CD14-positive monocyte (primary cell): ENCODE results near the gene USP49. TPM values are rescaled to one million over a fixed set of nuclear protein-coding genes. Genes with fewer than 3 reads are reported as not detected.

ENCODE experiments used
- DNase-seq, 3 donors: peaks; one replicate each; pipeline ENCODE4 v3.0.0-alpha.2; 2011 to 2022
- H2AFZ ChIP-seq: 2 replicates; pipeline ENCODE4 v1.6.0; 2012; ENCODE audit warnings: mild to moderate bottlenecking, low read depth, low read length, inconsistent platforms; ENCODE audit not compliant: insufficient read depth, poor library complexity, severe bottlenecking
- H3K27ac ChIP-seq, 2 donors: 1 replicate in 1 of 2; 2 replicates in 1 of 2; pipeline ENCODE4 v1.5.1; 2012 to 2013; ENCODE audit warnings: low read length in 2 of 2, control low read depth in 1 of 2, inconsistent platforms in 1 of 2, low read depth in 1 of 2, mild to moderate bottlenecking in 1 of 2
- H3K27me3 ChIP-seq, 2 donors: one replicate each; pipeline versions ENCODE4 v1.6.0 to v1.6.1; 2011 to 2013; ENCODE audit warnings: low read length in 2 of 2; ENCODE audit not compliant: control insufficient read depth in 2 of 2, insufficient read depth in 2 of 2
- H3K36me3 ChIP-seq, 2 donors: replicated peaks in 1 of 2; 1 replicate in 1 of 2; 2 replicates in 1 of 2; pipeline versions ENCODE4 v1.5.1 to v1.6.1; 2012 to 2013; ENCODE audit warnings: low read length in 2 of 2, control low read depth in 1 of 2, inconsistent platforms in 1 of 2, mild to moderate bottlenecking in 1 of 2; ENCODE audit not compliant: insufficient read depth in 2 of 2, control insufficient read depth in 1 of 2
- H3K4me1 ChIP-seq, 2 donors: 1 replicate in 1 of 2; 2 replicates in 1 of 2; pipeline versions ENCODE4 v1.5.1 to v1.6.1; 2012 to 2013; ENCODE audit warnings: low read length in 2 of 2, control low read depth in 1 of 2, inconsistent platforms in 1 of 2, mild to moderate bottlenecking in 1 of 2, moderate library complexity in 1 of 2; ENCODE audit not compliant: insufficient read depth in 2 of 2, control insufficient read depth in 1 of 2
- H3K4me2 ChIP-seq: replicated peaks from 2 replicates; pipeline ENCODE3; 2012; ENCODE audit warnings: low read length, moderate library complexity, mild to moderate bottlenecking; ENCODE audit not compliant: poor library complexity, severe bottlenecking; ENCODE audit errors: extremely low read depth
- H3K4me3 ChIP-seq, 3 experiments: fragments of 200-600 bp in 1 of 3; sonication (generic) in 1 of 3; replicated peaks in 1 of 3; 1 replicate in 2 of 3; 2 replicates in 1 of 3; pipeline ENCODE4 v1.5.1; 2011 to 2013; ENCODE audit warnings: low read length in 3 of 3, mild to moderate bottlenecking in 3 of 3, control low read depth in 2 of 3, low read depth in 2 of 3, inconsistent platforms in 1 of 3, moderate library complexity in 1 of 3
- H3K79me2 ChIP-seq: 2 replicates; pipeline ENCODE4 v1.6.0; 2012; ENCODE audit warnings: mild to moderate bottlenecking, control low read depth, inconsistent platforms, low read length, moderate library complexity; ENCODE audit not compliant: insufficient read depth
- H3K9ac ChIP-seq: 2 replicates; pipeline ENCODE4 v1.6.0; 2017; ENCODE audit warnings: low read length, mild to moderate bottlenecking; ENCODE audit not compliant: insufficient read depth, poor library complexity, severe bottlenecking
- H3K9me3 ChIP-seq, 2 donors: replicated peaks in 1 of 2; 1 replicate in 1 of 2; 2 replicates in 1 of 2; pipeline versions ENCODE4 v1.5.1 to v1.6.1; 2012 to 2013; ENCODE audit warnings: low read length in 2 of 2, control low read depth in 1 of 2; ENCODE audit not compliant: control insufficient read depth in 1 of 2, insufficient read depth in 1 of 2
- H4K20me1 ChIP-seq: 2 replicates; pipeline ENCODE4 v1.6.0; 2012; ENCODE audit warnings: mild to moderate bottlenecking, low read length, control low read depth, moderate library complexity; ENCODE audit not compliant: insufficient read depth
- H3K27ac Mint-ChIP-seq, 7 donors: one replicate each; pipeline ENCODE4 v1.8.0; 2020; ENCODE audit warnings: mild to moderate bottlenecking in 7 of 7, mixed read lengths in 7 of 7, moderate library complexity in 6 of 7, inconsistent platforms in 2 of 7
- H3K27me3 Mint-ChIP-seq, 3 donors: one replicate each; pipeline ENCODE4 v1.8.0; 2021 to 2022; ENCODE audit warnings: low read depth in 3 of 3, mild to moderate bottlenecking in 3 of 3, mixed read lengths in 3 of 3, moderate library complexity in 3 of 3, inconsistent platforms in 1 of 3
- H3K36me3 Mint-ChIP-seq, 2 donors: one replicate each; pipeline ENCODE4 v1.8.0; 2020; ENCODE audit warnings: mixed read lengths in 2 of 2, inconsistent platforms in 1 of 2, mild to moderate bottlenecking in 1 of 2
- H3K4me1 Mint-ChIP-seq: one replicate; pipeline ENCODE4 v1.8.0; 2020; ENCODE audit warnings: mild to moderate bottlenecking, mixed read lengths
- H3K4me3 Mint-ChIP-seq, 2 donors: one replicate each; pipeline ENCODE4 v1.8.0; 2020; ENCODE audit warnings: mild to moderate bottlenecking in 2 of 2, mixed read lengths in 2 of 2, moderate library complexity in 1 of 2
- H3K9me3 Mint-ChIP-seq, 7 donors: one replicate each; pipeline ENCODE4 v1.8.0; 2020 to 2022; ENCODE audit warnings: mixed read lengths in 7 of 7, mild to moderate bottlenecking in 6 of 7, moderate library complexity in 6 of 7, inconsistent platforms in 2 of 7
- CTCF ChIP-seq: fragments of 200-600 bp; IDR thresholded peaks from one replicate; pipeline ENCODE4 v1.8.0; 2022; ENCODE audit warnings: antibody characterized with exemption, mild to moderate bottlenecking
- WGBS: methylation state at CpG from one replicate; pipeline ENCODE4 v1.1.5; 2013; ENCODE audit warnings: missing lambda C conversion rate; ENCODE audit not compliant: insufficient coverage; 5-methylcytosine and 5-hydroxymethylcytosine counted together
- intact Hi-C, 2 donors: fragments of 100-400 bp; cut with micrococcal nuclease; formaldehyde crosslinking; loops; one replicate each; pipeline versions ENCODE4 v1.15.0 to v1.15.1; 2023
- polyA plus RNA-seq, 3 donors: library from polyadenylated mRNA; depleted of rRNA in 1 of 3; unstranded in 2 of 3; stranded (reverse) in 1 of 3; fragments of 300-500 nt in 2 of 3; fragments of >200 nt in 1 of 3; fragmentation: Illumina TruSeq in 2 of 3; gene quantifications; 1 replicate in 2 of 3; 2 replicates in 1 of 3; pipeline ENCODE4 v1.2.3, GENCODE V29; 2012 to 2021

USP49 gene
- polyA plus RNA-seq, 3 donors: 0.08 to 4.8 (median 0.37) TPM

GRCh38 chr6:41939176-41939847 is 44.1 kb upstream of the USP49 start:
- Mint-ChIP-seq H3K27ac (peak overlapping the region; percentile 90 to 99 (median 98)), H3K4me1 (peaks cover 75% of the 10 kb centered on the region), H3K9me3 (no peaks in the 10 kb centered on the region), H3K4me3 (peak overlapping the region; percentile 95 to 97), H3K27me3 (peaks cover 0 to 2% (median 0%) of the 10 kb centered on the region in 3 donors), H3K36me3 (peaks cover 29 to 52% of the 10 kb centered on the region in 2 donors)
- H3K4me1 ChIP-seq: peaks cover 74 to 90% of the 10 kb centered on the region in 2 donors
- peak overlapping the region; percentile 84 to 97 (median 84) for H3K4me3 ChIP-seq
- H2AFZ ChIP-seq: no peak overlapping the region
- 0% methylated on average over 8 of the region's 11 CpGs for WGBS
- H3K4me2 ChIP-seq: peak overlapping the region; percentile 98
- no peak for TF ChIP-seq CTCF
- peak overlapping the region; percentile 77 for H3K9ac ChIP-seq
- intact Hi-C loops: loop anchor here (2.0 to 5.0 kb wide), 5 partner anchors 31 to 108 kb away; no protein-coding TSS in a partner anchor
- H3K9me3 ChIP-seq: no peaks in the 10 kb centered on the region
- no peaks in the 10 kb centered on the region for H3K27me3 ChIP-seq
- H3K27ac ChIP-seq: peak overlapping the region; percentile 80 to 81
- H4K20me1 ChIP-seq: peaks cover 69% of the 10 kb centered on the region
- DNase-seq: peak; percentile 54 to 77 (median 72)
- peaks cover 30 to 31% of the 10 kb centered on the region in 2 donors for H3K36me3 ChIP-seq
- H3K79me2 ChIP-seq: peaks cover 87% of the 10 kb centered on the region

GRCh38 chr6:41938590-41939175 is 43.5 kb upstream of the USP49 start:
- Histone ChIP-seq H3K4me2 (peak overlapping the region; percentile 98), H3K9me3 (no peaks in the 10 kb centered on the region), H3K79me2 (peaks cover 91% of the 10 kb centered on the region), H3K36me3 (peaks cover 34 to 38% of the 10 kb centered on the region in 2 donors), H3K9ac (peak overlapping the region; percentile 77), H2AFZ (no peak overlapping the region), H3K4me3 (peak overlapping the region; percentile 84 to 97 (median 84)), H3K4me1 (peaks cover 71 to 84% of the 10 kb centered on the region in 2 donors), H4K20me1 (peaks cover 75% of the 10 kb centered on the region), H3K27me3 (no peaks in the 10 kb centered on the region), H3K27ac (peak overlapping the region; percentile 80 to 81)
- H3K4me3 Mint-ChIP-seq: peak overlapping the region; percentile 95 to 97
- 29% methylated on average over 5 of the region's 5 CpGs for WGBS
- DNase-seq: no peak
- peaks cover 33 to 58% of the 10 kb centered on the region in 2 donors for H3K36me3 Mint-ChIP-seq
- TF ChIP-seq CTCF: no peak
- peaks cover 0 to 2% (median 0%) of the 10 kb centered on the region in 3 donors for H3K27me3 Mint-ChIP-seq
- intact Hi-C loops: loop anchor here (2.0 to 5.0 kb wide), 5 partner anchors 32 to 109 kb away; no protein-coding TSS in a partner anchor
- H3K27ac Mint-ChIP-seq: peak overlapping the region; percentile 90 to 99 (median 98)
- no peaks in the 10 kb centered on the region for H3K9me3 Mint-ChIP-seq
- peaks cover 76% of the 10 kb centered on the region for H3K4me1 Mint-ChIP-seq
